Left hindlimb (tissue), 1 donor: Measurements from ENCODE around the gene STX10.

Experiments used
- DNase-seq: peaks from one replicate; pipeline ENCODE4 v3.0.0-alpha.2; 2018

Gene STX10

DNA sequence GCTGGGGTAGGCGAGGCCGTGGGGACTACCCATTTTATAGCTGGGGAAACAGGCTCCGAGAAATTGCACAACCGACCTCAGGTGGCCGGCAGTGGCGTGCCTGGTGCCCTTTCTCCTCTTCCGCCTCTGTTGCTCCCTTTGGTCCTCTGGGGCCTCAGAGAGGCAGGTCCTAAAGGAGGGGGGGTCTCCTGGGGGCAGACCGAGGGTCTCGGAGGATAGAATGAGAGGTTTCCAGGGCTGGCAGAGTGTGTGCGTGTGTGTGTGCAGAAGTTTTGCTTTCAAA, 11.3 kb downstream of the STX10 start:
- no peak for DNase-seq

DNA sequence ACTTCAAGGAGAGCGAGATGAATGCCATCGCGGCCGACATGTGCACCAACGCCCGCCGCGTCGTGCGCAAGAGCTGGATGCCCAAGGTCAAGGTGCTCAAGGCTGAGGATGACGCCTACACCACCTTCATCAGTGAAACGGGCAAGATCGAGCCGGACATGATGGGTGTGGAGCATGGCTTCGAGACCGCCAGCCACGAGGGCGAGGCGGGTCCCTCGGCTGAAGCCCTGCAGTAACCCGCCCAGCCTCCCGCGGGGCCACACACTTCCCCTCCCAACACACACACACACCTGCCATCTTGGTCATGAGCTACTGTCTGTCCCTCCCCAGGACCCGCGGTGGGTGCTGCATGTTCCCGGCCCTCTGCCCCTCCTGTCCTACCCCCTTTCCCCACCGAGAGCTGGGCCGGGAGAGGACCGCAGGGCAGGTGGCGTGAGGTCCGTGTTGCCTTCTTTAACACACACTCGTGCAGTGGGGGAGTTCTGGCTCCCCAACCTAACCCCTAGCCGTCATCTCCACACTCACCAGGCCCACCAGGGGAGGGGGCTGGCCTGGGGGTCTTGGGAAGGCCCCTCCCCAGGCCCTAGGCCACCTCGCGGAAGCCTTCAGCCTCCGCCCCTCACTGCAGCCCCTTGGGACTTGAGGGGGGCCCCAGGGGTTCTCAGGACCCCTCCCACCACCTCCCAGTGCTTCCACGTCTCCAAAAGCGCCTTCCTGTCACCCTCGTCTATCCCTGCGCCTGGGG, 11.8 kb downstream of the STX10 start:
- no peak for DNase-seq

DNA sequence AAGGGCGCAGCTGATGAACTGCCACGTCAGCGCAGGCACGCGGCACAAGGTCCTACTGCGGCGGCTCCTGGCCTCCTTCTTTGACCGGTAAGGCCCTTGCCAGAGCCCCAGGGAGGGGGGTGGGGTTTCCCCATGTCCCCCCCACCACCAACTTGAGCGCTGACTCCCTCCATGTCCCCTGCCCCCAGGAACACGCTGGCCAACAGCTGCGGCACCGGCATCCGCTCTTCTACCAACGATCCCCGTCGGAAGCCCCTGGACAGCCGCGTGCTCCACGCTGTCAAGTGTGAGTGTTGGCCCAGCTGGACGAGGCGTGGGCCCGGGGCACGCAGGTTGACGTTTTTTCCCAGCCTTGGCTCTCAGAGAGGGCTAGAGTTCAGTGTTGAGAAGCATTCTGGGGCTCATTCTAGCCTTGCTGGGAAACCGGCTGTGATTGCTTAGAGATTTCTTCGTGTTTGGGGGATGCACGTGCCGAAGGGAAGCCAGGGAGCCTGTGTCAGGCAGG, 12.8 kb downstream of the STX10 start:
- no peak for DNase-seq

DNA sequence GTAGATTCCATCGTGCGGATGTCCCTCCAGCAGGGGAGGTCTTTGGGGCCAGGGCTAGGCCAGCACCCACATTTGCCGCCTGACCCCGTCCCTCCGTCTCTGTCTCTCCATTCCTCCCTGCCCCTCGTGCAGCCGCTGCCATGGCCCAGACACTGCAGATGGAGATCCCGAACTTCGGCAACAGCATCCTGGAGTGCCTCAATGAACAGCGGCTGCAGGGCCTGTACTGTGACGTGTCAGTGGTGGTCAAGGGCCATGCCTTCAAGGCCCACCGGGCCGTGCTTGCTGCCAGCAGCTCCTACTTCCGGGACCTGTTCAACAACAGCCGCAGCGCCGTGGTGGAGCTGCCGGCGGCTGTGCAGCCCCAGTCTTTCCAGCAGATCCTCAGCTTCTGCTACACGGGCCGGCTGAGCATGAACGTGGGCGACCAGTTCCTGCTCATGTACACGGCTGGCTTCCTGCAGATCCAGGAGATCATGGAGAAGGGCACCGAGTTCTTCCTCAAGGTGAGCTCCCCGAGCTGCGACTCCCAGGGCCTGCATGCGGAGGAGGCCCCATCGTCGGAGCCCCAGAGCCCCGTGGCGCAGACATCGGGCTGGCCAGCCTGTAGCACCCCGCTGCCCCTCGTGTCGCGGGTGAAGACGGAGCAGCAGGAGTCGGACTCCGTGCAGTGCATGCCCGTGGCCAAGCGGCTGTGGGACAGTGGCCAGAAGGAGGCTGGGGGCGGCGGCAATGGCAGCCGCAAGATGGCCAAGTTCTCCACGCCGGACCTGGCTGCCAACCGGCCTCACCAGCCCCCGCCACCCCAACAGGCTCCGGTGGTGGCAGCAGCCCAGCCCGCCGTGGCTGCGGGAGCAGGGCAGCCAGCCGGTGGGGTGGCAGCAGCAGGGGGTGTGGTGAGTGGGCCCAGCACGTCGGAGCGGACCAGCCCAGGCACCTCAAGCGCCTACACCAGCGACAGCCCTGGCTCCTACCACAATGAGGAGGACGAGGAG, 14.8 kb downstream of the STX10 start:
- DNase-seq, result no peak

DNA sequence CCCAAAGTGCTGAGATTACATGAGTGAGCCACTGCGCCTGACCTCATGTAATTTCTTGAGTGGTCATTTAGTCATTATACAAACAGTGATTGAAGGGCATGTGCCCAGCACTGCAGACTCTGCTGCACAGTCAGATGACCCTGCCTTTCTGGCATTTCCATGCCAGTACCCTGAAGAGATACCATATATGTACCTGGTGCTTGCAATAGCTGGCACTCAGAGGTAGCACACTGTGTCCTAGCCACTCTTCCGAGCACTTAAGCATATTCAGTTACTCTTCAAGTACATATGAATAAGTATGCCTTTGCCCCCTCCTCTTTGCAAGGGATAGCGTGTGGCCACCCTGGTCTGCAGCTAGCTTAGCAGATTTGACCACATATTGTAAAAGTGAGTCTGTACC, 15.5 kb downstream of the STX10 start:
- no peak for DNase-seq

GRCh38 chr19:13133241-13133870, 16.8 kb downstream of the STX10 start:
- DNase-seq, result no peak

GRCh38 chr19:13132471-13133180, 17.5 kb downstream of the STX10 start:
- no peak for DNase-seq

GRCh38 chr19:13130886-13131490, 19.2 kb downstream of the STX10 start:
- DNase-seq, result no peak

DNA sequence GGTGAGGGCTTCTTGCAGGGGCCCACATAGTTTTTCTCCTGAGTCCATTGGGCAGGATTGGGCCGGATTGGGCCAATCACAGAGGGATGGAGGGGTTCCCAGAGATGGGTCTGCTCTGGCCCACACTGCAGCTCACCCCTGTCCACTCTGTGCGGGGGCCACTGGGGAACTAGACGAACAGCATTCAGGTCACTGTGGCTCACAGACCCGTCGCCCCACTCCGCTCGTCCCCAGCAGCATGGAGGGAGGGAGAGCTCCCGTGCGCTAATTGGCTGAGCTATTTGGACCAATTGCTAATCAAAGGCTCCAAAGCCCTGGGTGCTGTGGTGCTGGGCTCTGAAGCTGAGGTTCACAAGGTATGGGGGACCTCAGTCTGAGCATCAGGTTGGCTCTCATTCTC, 20.8 kb downstream of the STX10 start:
- no peak for DNase-seq

GRCh38 chr19:13128583-13128982, 21.6 kb downstream of the STX10 start:
- DNase-seq, result no peak

DNA sequence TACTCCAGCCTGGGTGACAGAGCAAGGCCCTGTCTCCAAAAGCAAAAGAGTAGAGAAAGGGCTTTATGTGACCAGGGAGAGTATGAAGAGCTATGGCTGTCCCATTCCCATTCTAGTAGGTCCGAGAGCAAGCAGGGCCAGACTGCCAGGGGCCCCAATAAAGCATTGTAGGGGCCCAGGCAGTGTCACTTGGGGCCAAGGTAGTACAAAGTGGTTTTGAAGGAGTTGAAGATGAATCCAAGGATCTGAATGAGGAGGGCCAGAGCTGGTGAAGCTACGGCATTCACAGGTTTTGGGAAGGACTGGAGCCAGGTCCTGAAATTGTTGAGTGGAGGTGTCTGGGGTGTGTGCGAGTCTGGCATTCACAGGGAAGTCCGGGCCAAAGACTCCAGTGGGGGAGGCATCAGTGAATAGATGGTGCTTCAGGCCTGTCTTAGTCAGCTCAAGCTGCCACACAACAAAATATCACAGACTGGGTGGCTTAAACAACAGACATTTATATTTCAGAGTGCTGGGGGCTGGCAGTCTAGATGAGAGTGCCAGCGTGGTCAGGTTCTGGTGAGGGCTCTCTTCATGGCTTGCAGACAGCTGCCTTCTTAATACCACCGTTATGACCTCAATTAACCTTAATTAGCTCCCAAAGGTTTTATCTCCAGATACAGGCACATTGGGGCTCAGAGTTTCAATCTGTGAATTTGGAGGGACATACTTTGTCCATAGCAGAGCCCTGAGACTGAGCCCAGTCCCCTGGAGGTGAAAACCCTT, 22.2 kb downstream of the STX10 start:
- no peak for DNase-seq

DNA sequence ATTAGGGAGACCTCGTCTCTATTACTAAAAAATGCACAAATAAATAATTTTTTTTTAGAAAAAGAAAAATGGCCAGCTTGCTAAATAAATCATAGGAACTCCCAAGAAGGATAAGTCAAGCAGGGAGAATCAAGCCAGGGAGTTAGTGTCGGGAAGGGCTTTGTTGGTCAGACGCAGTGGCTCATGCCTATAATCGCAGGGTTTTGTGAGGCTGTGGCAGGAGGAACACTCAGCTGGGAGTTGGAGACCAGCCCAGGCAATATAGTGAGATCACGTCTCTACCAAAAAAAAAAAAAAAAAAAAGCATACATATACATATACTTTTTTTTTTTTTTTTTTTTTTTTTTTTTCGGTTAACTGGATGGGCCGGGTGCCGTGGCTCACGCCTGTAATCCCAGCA, 23.1 kb downstream of the STX10 start:
- no peak for DNase-seq

GRCh38 chr19:13122980-13123957, 26.9 kb downstream of the STX10 start:
- DNase-seq, result no peak

DNA sequence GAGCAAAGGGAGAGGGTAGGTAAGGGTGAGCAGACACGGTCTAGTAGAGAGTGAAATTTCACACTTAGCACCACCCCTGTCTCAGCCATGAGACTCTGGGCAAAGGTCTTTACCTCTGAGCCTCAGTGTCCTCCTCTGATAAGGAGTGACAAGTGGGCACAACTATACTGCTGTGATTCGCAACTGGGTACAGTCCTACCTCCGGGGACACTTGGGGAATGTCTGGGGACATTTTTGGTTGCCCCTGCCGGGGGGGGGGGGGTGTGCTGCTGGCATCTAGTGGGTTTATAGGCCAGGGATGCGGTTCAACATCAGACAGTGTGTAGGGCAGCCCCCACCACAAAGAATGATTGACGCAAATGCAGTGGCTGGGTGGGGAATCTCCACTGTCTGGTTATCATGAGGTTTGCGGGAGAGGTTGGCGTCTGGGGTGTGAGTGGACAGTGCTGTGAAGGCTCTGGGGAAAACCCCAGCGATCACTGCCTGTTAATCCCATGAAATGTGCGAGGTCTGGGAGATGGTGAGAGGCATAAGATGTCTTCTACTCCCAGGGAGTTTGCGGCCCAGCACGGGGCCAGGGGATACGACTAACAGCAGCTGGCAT, 27.8 kb downstream of the STX10 start:
- DNase-seq, result no peak

- no peak for DNase-seq
These were observed 28.5 kb downstream of the STX10 start for GRCh38 chr19:13121551-13122274.

- DNase-seq, result no peak
These were observed 29.4 kb downstream of the STX10 start for GRCh38 chr19:13120817-13121216.

DNA sequence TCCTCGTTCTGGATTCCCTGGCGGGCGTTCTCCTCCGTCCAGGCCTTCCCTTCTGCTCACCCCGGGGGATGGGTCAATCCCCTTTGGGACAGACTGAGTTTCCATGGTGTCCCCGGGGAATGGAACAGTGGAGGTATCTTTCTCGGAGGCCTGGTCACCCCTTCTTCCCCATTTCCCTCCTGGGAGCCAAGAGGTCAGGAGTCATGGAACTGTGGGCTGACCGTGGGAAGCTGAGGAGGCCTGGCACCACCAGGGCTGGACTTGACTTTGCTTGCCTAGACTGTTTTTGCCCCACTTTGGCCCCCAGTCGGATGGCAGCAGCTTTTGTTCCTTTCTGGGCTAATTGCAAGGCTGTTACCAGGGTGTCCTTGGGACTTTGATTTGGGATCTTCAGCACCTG, 30.1 kb downstream of the STX10 start:
- no peak for DNase-seq

DNA sequence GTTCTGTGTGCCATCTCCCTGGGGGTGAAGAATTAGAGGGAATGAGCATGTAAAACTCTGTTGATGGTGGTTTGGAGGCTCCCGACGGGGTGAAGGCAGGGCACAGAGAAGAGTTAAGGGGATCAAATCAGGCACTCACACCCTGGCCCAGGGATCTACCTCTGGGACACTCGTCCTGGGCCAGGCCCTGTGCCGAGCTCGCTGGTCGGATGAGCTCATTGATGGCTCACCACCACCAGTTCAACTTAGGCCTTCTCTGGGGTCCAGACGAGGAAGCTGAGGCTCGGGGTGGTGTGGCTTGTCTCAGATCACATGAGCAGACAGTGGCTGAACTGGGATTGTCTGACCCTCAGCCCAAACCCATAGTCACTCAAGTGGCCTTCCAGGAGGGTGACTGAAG, 30.5 kb downstream of the STX10 start:
- no peak for DNase-seq
